CD14-positive monocyte (primary cell): Measurements from ENCODE around the gene TNFAIP2. TPM values are rescaled to one million over a fixed set of nuclear protein-coding genes. Genes with fewer than 3 reads are reported as not detected.

ENCODE experiments used
- DNase-seq, 3 donors: peaks; one replicate each; pipeline ENCODE4 v3.0.0-alpha.2; 2011 to 2022
- H2AFZ ChIP-seq: 2 replicates; pipeline ENCODE4 v1.6.0; 2012; ENCODE audit warnings: mild to moderate bottlenecking, low read depth, low read length, inconsistent platforms; ENCODE audit not compliant: insufficient read depth, poor library complexity, severe bottlenecking
- H3K27ac ChIP-seq, 2 donors: 1 replicate in 1 of 2; 2 replicates in 1 of 2; pipeline ENCODE4 v1.5.1; 2012 to 2013; ENCODE audit warnings: low read length in 2 of 2, control low read depth in 1 of 2, inconsistent platforms in 1 of 2, low read depth in 1 of 2, mild to moderate bottlenecking in 1 of 2
- H3K27me3 ChIP-seq, 2 donors: one replicate each; pipeline versions ENCODE4 v1.6.0 to v1.6.1; 2011 to 2013; ENCODE audit warnings: low read length in 2 of 2; ENCODE audit not compliant: control insufficient read depth in 2 of 2, insufficient read depth in 2 of 2
- H3K36me3 ChIP-seq, 2 donors: replicated peaks in 1 of 2; 1 replicate in 1 of 2; 2 replicates in 1 of 2; pipeline versions ENCODE4 v1.5.1 to v1.6.1; 2012 to 2013; ENCODE audit warnings: low read length in 2 of 2, control low read depth in 1 of 2, inconsistent platforms in 1 of 2, mild to moderate bottlenecking in 1 of 2; ENCODE audit not compliant: insufficient read depth in 2 of 2, control insufficient read depth in 1 of 2
- H3K4me1 ChIP-seq, 2 donors: 1 replicate in 1 of 2; 2 replicates in 1 of 2; pipeline versions ENCODE4 v1.5.1 to v1.6.1; 2012 to 2013; ENCODE audit warnings: low read length in 2 of 2, control low read depth in 1 of 2, inconsistent platforms in 1 of 2, mild to moderate bottlenecking in 1 of 2, moderate library complexity in 1 of 2; ENCODE audit not compliant: insufficient read depth in 2 of 2, control insufficient read depth in 1 of 2
- H3K4me2 ChIP-seq: replicated peaks from 2 replicates; pipeline ENCODE3; 2012; ENCODE audit warnings: low read length, moderate library complexity, mild to moderate bottlenecking; ENCODE audit not compliant: poor library complexity, severe bottlenecking; ENCODE audit errors: extremely low read depth
- H3K4me3 ChIP-seq, 3 experiments: fragments of 200-600 bp in 1 of 3; sonication (generic) in 1 of 3; replicated peaks in 1 of 3; 1 replicate in 2 of 3; 2 replicates in 1 of 3; pipeline ENCODE4 v1.5.1; 2011 to 2013; ENCODE audit warnings: low read length in 3 of 3, mild to moderate bottlenecking in 3 of 3, control low read depth in 2 of 3, low read depth in 2 of 3, inconsistent platforms in 1 of 3, moderate library complexity in 1 of 3
- H3K79me2 ChIP-seq: 2 replicates; pipeline ENCODE4 v1.6.0; 2012; ENCODE audit warnings: mild to moderate bottlenecking, control low read depth, inconsistent platforms, low read length, moderate library complexity; ENCODE audit not compliant: insufficient read depth
- H3K9ac ChIP-seq: 2 replicates; pipeline ENCODE4 v1.6.0; 2017; ENCODE audit warnings: low read length, mild to moderate bottlenecking; ENCODE audit not compliant: insufficient read depth, poor library complexity, severe bottlenecking
- H3K9me3 ChIP-seq, 2 donors: replicated peaks in 1 of 2; 1 replicate in 1 of 2; 2 replicates in 1 of 2; pipeline versions ENCODE4 v1.5.1 to v1.6.1; 2012 to 2013; ENCODE audit warnings: low read length in 2 of 2, control low read depth in 1 of 2; ENCODE audit not compliant: control insufficient read depth in 1 of 2, insufficient read depth in 1 of 2
- H4K20me1 ChIP-seq: 2 replicates; pipeline ENCODE4 v1.6.0; 2012; ENCODE audit warnings: mild to moderate bottlenecking, low read length, control low read depth, moderate library complexity; ENCODE audit not compliant: insufficient read depth
- H3K27ac Mint-ChIP-seq, 7 donors: one replicate each; pipeline ENCODE4 v1.8.0; 2020; ENCODE audit warnings: mild to moderate bottlenecking in 7 of 7, mixed read lengths in 7 of 7, moderate library complexity in 6 of 7, inconsistent platforms in 2 of 7
- H3K27me3 Mint-ChIP-seq, 3 donors: one replicate each; pipeline ENCODE4 v1.8.0; 2021 to 2022; ENCODE audit warnings: low read depth in 3 of 3, mild to moderate bottlenecking in 3 of 3, mixed read lengths in 3 of 3, moderate library complexity in 3 of 3, inconsistent platforms in 1 of 3
- H3K36me3 Mint-ChIP-seq, 2 donors: one replicate each; pipeline ENCODE4 v1.8.0; 2020; ENCODE audit warnings: mixed read lengths in 2 of 2, inconsistent platforms in 1 of 2, mild to moderate bottlenecking in 1 of 2
- H3K4me1 Mint-ChIP-seq: one replicate; pipeline ENCODE4 v1.8.0; 2020; ENCODE audit warnings: mild to moderate bottlenecking, mixed read lengths
- H3K4me3 Mint-ChIP-seq, 2 donors: one replicate each; pipeline ENCODE4 v1.8.0; 2020; ENCODE audit warnings: mild to moderate bottlenecking in 2 of 2, mixed read lengths in 2 of 2, moderate library complexity in 1 of 2
- H3K9me3 Mint-ChIP-seq, 7 donors: one replicate each; pipeline ENCODE4 v1.8.0; 2020 to 2022; ENCODE audit warnings: mixed read lengths in 7 of 7, mild to moderate bottlenecking in 6 of 7, moderate library complexity in 6 of 7, inconsistent platforms in 2 of 7
- CTCF ChIP-seq: fragments of 200-600 bp; IDR thresholded peaks from one replicate; pipeline ENCODE4 v1.8.0; 2022; ENCODE audit warnings: antibody characterized with exemption, mild to moderate bottlenecking
- WGBS: methylation state at CpG from one replicate; pipeline ENCODE4 v1.1.5; 2013; ENCODE audit warnings: missing lambda C conversion rate; ENCODE audit not compliant: insufficient coverage; 5-methylcytosine and 5-hydroxymethylcytosine counted together
- intact Hi-C, 2 donors: fragments of 100-400 bp; cut with micrococcal nuclease; formaldehyde crosslinking; loops; one replicate each; pipeline versions ENCODE4 v1.15.0 to v1.15.1; 2023
- polyA plus RNA-seq, 3 donors: library from polyadenylated mRNA; depleted of rRNA in 1 of 3; unstranded in 2 of 3; stranded (reverse) in 1 of 3; fragments of 300-500 nt in 2 of 3; fragments of >200 nt in 1 of 3; fragmentation: Illumina TruSeq in 2 of 3; gene quantifications; 1 replicate in 2 of 3; 2 replicates in 1 of 3; pipeline ENCODE4 v1.2.3, GENCODE V29; 2012 to 2021

Gene TNFAIP2
- polyA plus RNA-seq, 3 donors: 41.5 to 1,807 (median 50.8) TPM

GRCh38 chr14:103144085-103144484, 20.8 kb downstream of the TNFAIP2 start:
- no peaks in the 10 kb centered on the region for H3K36me3 ChIP-seq
- H3K79me2 ChIP-seq: no peaks in the 10 kb centered on the region
- peaks cover 6% of the 10 kb centered on the region for H3K4me1 Mint-ChIP-seq
- H4K20me1 ChIP-seq: no peaks in the 10 kb centered on the region
- no peak overlapping the region for H3K27ac Mint-ChIP-seq
- H3K27ac ChIP-seq: no peak overlapping the region
- TF ChIP-seq CTCF: no peak
- H3K27me3 Mint-ChIP-seq: peaks cover 25 to 38% (median 31%) of the 10 kb centered on the region in 3 donors
- intact Hi-C loops: no loop called here
- H3K9ac ChIP-seq: no peak overlapping the region
- H2AFZ ChIP-seq: no peak overlapping the region
- H3K4me1 ChIP-seq: no peaks in the 10 kb centered on the region
- no peak overlapping the region for H3K4me3 Mint-ChIP-seq
- H3K9me3 Mint-ChIP-seq: peaks cover 0 to 2% (median 0%) of the 10 kb centered on the region in 7 donors
- no peaks in the 10 kb centered on the region for H3K36me3 Mint-ChIP-seq
- DNase-seq: no peak
- no peak overlapping the region for H3K4me2 ChIP-seq
- whole genome bisulfite sequencing: 91% methylated on average over 3 of the region's 4 CpGs
- H3K9me3 ChIP-seq: no peaks in the 10 kb centered on the region
- peaks cover 0 to 18% of the 10 kb centered on the region in 2 donors for H3K27me3 ChIP-seq
- no peak overlapping the region for H3K4me3 ChIP-seq

- Histone ChIP-seq H2AFZ (no peak overlapping the region), H3K27ac (no peak overlapping the region), H3K4me1 (no peaks in the 10 kb centered on the region), H4K20me1 (no peaks in the 10 kb centered on the region), H3K36me3 (no peaks in the 10 kb centered on the region), H3K9me3 (no peaks in the 10 kb centered on the region), H3K27me3 (peaks cover 0 to 14% of the 10 kb centered on the region in 2 donors), H3K9ac (no peak overlapping the region), H3K4me2 (no peak overlapping the region), H3K79me2 (no peaks in the 10 kb centered on the region), H3K4me3 (no peak overlapping the region)
- WGBS: 90% methylated on average over 17 of the region's 19 CpGs
- H3K4me3 Mint-ChIP-seq: no peak overlapping the region
- intact Hi-C loops: no loop called here
- TF ChIP-seq CTCF: no peak
- no peak for DNase-seq
- H3K9me3 Mint-ChIP-seq: no peaks in the 10 kb centered on the region
- H3K36me3 Mint-ChIP-seq: no peaks in the 10 kb centered on the region
- H3K4me1 Mint-ChIP-seq: no peaks in the 10 kb centered on the region
- peaks cover 17 to 27% (median 20%) of the 10 kb centered on the region in 3 donors for H3K27me3 Mint-ChIP-seq
- H3K27ac Mint-ChIP-seq: no peak overlapping the region
Observed at GRCh38 chr14:103146141-103146709, 23.0 kb downstream of the TNFAIP2 start.
